HG03460 (cell line): ENCODE measurements around the gene COX15.
"Not testable (repeated sequence)": the region's sequence is repeated elsewhere in the genome, so short reads cannot be mapped to it uniquely, and the experiment has no call there.

Source experiments
- ATAC-seq: cut with Tn5 transposase; IDR thresholded peaks from one replicate; pipeline ENCODE4 v1.9.1; 2021; ENCODE audit not compliant: unreplicated experiment

The COX15 gene

GRCh38 chr10:99732033-99732842, at the start of gene COX15, which contains the start of gene CUTC:
Gene COX15, minus strand, starts transcription at chr10:99732127. Its CDS starts 78 bp downstream, at chr10:99732049.
Gene CUTC, plus strand, starts transcription at chr10:99732234. Its CDS starts 115 bp downstream, at chr10:99732349.
- ATAC-seq, result peak; percentile 88

GRCh38 chr10:99779335-99779734, 47.4 kb upstream of the COX15 start:
- ATAC-seq, result no peak

- no peak for ATAC-seq
These were observed 46.2 kb upstream of the COX15 start for GRCh38 chr10:99777918-99778714.

GRCh38 chr10:99775850-99776249, 43.9 kb upstream of the COX15 start:
- no peak for ATAC-seq

- ATAC-seq, result no peak
These were observed 38.6 kb upstream of the COX15 start for GRCh38 chr10:99770408-99771045.

GRCh38 chr10:99769706-99770105, 37.8 kb upstream of the COX15 start:
- ATAC-seq, result no peak

- ATAC-seq, result no peak
These were observed 36.6 kb upstream of the COX15 start for GRCh38 chr10:99768556-99768955.

- no peak for ATAC-seq
These were observed 36.0 kb upstream of the COX15 start for GRCh38 chr10:99767901-99768300.

GRCh38 chr10:99766302-99766681, 34.4 kb upstream of the COX15 start:
- peak; percentile 66 for ATAC-seq

GRCh38 chr10:99765672-99766301, 33.9 kb upstream of the COX15 start:
- ATAC-seq, result peak; percentile 35

- no peak for ATAC-seq
These were observed 29.4 kb upstream of the COX15 start for GRCh38 chr10:99761365-99761764.

- ATAC-seq, result no peak
These were observed 28.4 kb upstream of the COX15 start for GRCh38 chr10:99760321-99760720.

- ATAC-seq, result no peak
These were observed 26.4 kb upstream of the COX15 start for GRCh38 chr10:99758211-99758891.

- ATAC-seq, result no peak
These were observed 24.2 kb upstream of the COX15 start for GRCh38 chr10:99756159-99756558.

GRCh38 chr10:99754670-99755069, 22.7 kb upstream of the COX15 start:
- ATAC-seq, result no peak

- ATAC-seq, result no peak
These were observed 18.7 kb upstream of the COX15 start for GRCh38 chr10:99750641-99751040.

- ATAC-seq, result no peak
These were observed 17.0 kb upstream of the COX15 start for GRCh38 chr10:99748823-99749451.

- not testable (repeated sequence) for ATAC-seq
These were observed 14.2 kb upstream of the COX15 start for GRCh38 chr10:99746166-99746565.

GRCh38 chr10:99743841-99744240, 11.9 kb upstream of the COX15 start:
- no peak for ATAC-seq

GRCh38 chr10:99742701-99743100, 10.8 kb upstream of the COX15 start:
- ATAC-seq, result no peak
